Activated CD4-positive, alpha-beta T cell treated with anti-CD3 and anti-CD28 coated beads, Interleukin-2, amount 50 U/mL, for 24 hours (primary cell): ENCODE results near the gene GLP2R.
"Not testable (repeated sequence)": the region's sequence is repeated elsewhere in the genome, so short reads cannot be mapped to it uniquely, and the experiment has no call there.

Source experiments
- DNase-seq, 2 donors: peaks; one replicate each; pipeline ENCODE4 v3.0.0-alpha.2; 2020; ENCODE audit warnings: low read depth in 1 of 2, low spot score in 1 of 2

GLP2R gene, protein sequence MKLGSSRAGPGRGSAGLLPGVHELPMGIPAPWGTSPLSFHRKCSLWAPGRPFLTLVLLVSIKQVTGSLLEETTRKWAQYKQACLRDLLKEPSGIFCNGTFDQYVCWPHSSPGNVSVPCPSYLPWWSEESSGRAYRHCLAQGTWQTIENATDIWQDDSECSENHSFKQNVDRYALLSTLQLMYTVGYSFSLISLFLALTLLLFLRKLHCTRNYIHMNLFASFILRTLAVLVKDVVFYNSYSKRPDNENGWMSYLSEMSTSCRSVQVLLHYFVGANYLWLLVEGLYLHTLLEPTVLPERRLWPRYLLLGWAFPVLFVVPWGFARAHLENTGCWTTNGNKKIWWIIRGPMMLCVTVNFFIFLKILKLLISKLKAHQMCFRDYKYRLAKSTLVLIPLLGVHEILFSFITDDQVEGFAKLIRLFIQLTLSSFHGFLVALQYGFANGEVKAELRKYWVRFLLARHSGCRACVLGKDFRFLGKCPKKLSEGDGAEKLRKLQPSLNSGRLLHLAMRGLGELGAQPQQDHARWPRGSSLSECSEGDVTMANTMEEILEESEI

DNA sequence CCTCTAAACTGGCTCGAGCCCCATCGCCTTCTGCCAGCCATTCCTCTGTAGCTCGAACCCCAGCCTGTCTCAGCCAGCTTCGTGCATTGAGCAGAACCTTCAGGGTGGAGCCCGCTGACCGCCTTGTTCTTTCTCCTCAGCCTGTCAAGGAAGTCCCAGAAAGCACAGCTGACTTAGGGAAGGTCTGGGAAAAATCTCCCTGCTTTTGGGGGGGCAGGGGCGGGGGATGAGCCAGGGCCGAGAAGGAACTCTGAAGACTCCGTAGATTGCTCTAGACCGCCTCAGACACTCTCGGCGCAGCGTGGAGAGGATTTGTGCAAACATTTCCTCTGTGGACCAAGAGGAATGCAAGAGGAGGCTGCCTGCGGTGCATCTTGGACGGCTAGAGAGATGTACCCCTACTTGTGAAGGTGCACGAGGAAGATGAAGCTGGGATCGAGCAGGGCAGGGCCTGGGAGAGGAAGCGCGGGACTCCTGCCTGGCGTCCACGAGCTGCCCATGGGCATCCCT is at the start of gene GLP2R:
GLP2R (plus strand) TSS at position 284 of the 510 bp plus-strand sequence; CDS start at position 424, 140 bp downstream.
- no peak for DNase-seq

DNA sequence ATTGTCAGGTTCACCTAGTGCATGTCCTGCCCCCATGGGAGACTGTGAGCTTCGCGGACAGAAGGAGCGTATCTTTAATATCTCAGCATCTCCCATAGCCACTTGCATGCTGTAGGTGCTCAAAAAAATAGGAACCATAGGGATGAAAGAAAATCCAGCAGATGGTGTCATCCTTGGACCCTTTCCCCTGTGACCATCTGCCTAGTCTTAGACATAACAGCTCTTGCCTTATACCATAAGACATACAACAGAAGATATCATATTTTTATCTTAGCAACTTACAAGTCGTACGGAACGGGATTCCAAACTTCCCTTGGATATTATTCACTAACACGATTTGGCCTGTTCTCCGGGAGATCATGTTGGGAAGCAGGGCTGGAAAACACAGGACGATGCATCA is 48.8 kb upstream of the GLP2R start:
- DNase-seq = no peak

DNA sequence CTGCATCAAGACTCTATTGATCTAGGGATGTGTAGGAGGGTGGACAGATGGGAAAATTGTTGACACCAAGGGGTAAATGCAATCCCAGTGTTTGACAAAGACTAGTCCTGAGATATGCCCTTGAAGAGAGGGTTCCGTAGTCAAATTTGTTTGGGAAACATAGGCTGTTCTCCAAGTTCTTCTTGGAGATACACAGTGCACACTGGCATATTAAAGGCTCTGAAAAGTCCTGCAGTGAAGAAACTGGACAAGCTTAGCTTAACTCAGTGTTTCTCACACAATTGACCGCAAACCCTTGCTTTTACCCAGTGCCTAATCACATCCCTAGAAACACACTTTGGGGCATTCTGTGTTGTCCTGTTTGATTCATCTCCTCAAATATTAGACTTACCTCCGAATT is 45.2 kb upstream of the GLP2R start:
- DNase-seq = no peak

DNA sequence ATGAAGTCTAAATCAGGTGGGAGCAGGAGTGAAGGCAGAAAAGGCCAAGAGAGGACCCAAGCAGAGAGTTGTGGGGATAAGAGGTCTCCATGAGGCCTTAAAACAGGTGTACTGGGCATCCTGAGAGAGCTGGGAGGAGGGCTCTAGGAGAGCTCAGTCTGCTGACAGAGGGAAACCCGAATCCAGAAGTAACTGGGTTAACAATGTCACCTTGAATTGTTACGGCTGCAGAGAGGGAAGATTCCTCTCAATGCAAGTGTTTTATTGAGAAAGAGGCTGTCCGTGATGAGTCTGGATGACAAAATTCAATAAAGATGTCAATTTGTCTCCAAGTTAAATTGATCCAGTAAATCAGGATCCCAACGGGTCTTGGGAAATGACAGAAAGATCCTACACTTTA is 42.7 kb upstream of the GLP2R start:
- no peak for DNase-seq

DNA sequence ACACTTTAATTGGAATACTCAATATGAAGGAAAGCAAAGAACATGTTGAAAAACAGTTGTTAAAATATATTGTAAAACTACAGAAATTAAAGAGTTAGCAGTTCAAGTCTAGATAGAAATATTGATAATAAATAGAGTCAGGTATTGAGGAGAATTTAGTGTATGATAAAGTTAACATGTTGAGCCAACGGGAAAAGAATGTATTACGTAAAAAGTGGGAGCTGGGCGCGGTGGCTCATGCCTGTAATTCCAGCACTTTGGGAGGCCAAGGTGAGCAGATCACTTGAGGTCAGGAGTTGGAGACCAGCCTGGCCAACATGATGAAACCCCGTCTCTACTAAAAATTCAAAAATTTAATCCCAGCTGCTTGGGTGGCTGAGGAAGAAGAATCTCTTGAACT is 42.3 kb upstream of the GLP2R start:
- not testable (repeated sequence) for DNase-seq

DNA sequence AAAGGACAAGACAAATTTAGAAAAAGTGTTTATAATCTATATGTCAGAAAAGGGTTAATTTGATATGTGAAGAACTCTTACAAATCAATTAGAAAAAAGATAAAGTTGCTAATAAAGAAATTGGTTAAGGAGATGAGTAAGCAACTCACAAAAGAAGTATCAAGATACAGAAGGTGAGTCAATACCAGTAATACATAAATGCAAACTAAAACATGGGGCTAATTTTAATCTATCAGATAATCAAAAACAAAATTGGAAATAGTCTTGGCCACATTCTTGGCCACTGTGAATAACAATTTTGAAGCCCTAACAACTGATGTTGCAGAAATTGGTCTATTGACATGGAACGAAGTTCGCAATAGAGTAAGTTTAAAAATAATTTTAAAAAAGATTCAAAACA is 41.2 kb upstream of the GLP2R start:
- DNase-seq = no peak

DNA sequence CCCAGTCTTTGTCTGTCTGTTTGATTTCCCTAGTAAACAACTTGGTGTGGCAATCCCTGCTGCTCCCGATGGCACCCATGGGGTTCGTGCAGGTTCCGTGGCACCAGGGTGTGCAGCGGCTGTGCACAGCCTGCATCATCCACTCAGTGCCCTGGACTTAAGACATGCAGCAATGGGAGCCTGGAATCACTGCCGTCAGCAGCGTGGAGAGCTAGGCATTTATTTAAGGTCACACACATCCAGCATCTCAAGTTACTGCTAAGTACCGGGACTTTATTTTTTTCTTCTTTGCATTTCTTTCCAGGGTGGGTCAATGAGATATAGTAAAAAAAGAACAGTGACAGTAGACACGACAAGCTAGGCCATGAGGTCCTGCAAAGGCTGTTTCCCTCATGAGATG is 37.1 kb upstream of the GLP2R start:
- DNase-seq = no peak

DNA sequence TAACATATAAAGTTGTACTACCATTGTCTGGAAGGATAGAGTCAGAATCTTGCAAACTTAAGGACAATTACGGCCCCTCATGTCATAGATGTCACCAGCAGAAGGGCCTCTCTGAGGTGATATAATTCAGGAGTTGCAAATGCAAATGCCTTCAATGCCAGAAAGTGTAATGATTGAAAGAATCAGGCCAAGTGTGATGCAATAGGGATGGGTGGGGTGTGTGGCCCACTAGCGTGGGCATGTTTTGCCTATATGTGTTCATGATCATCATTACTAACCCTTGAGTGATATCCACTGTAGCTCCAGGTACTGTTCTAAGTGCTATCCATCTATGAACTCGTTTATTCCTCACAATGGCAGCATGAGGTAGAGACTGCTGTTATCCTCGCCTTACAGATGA is 35.4 kb upstream of the GLP2R start:
- DNase-seq = no peak

DNA sequence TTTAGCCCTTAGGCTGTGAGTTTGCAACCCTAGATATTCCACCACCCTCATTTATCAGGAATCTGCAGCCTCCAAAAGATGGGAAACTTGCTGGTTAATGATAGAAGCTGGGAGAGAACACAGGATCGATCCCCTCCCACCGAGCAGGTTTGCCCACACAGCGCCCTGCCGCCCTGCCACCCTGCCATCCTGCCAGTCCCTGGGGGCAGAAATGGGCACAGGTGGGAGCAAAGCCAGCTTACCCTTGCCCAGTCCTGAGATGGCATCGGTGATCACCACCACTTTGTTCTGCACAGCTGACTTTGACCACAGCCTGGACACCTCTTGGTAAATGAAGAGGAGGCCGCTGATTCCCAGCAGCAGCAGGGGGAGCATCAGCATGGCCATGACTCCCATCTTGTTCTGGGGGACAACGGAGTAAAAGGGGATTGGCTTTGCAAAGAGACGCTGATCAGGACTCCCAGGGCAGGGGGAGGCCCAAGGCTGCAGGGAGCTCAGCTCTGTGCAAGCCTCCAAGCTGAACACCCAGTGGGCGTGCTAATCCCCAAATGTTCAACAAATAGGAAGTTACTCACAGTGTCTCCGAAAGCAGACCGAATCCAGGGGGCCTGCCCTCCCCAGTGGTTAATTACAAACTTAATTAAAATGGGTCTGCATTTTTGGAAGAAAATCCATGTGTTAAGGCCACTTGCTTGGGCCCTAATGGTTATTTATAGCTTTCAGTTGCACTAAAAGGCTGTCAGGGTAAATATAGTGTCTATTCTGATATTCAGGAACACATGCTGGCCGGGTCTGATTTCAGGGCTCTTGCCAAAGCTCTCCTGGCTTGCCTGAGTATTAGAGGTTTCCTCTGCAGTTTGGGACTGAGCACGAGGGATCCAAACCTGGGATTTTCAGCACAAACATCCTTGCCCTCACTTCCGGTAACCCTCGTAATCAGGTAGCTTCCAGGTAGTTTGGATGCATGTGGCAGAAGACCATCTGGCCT is 34.5 kb upstream of the GLP2R start, which contains the start of gene DHRS7C:
DHRS7C (minus strand) TSS at position 704 of the 988 bp plus-strand sequence; CDS start at position 396, 308 bp downstream.
- DNase-seq = no peak

DNA sequence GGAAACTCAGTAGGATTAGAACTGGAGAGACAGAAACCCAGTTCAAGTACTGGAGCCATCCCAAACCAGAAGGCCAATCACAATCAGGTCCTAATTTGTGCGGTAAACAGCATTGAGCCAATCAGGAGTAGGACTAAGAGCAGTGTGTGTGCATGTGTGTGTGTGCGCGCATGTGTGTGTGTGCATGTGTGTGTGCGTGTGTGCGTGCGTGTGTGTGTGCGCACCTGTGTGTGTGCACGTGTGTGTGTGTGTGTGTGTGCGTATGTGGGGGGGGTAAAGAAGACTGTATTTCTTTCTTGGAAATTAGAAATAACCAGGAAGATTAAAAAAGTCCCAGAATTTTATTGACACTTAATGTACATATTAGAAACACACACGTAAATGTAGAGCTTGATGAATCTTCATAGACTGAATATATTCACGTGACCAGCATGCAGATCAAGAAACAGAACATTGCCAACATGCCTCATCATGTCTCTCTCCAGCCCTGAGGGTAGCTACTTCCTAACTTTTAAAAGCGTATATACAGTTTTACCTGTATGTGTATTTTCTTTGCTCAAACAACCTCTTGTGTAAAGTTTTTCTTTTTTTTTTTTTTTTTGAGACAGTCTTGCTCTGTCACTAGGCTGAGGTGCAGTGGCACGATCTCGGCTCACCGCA is 33.4 kb upstream of the GLP2R start:
- no peak for DNase-seq

DNA sequence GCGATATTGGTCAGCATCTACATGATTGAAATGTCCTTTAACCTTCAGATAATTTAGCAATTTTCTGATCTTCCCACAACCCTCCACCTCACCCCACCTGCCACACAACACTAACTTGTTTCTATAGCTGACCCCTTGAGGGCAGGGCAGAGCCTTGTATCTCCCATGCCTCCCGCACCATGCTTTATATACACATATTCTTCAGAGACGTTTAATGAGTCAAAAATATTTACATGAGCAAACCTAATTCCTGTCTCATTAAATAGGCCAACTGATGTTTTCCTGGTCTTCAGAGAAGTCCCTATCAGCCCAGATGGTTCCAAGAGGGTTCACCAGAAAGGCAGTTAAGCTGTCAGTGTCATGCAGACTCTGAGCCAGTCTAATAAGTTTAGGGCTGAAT is 27.7 kb upstream of the GLP2R start:
- DNase-seq = no peak

DNA sequence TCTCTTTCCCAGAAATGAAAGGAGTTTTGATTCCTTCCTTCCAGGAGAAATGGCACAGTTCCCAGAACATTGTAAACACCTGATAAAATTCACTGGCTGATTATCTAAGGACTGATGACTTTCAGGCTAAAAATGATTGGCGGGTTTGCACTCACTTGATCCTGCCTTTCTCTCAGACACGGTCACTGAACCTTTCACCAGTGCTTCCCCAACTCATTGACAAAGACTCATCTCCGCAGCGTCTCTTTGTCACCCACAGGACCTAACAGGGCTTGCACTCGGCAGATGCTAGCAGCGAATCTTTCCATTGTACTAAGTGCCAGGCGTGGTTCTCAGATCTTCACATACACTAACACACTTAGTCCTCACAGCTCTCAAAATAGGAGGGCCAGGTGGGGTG is 27.0 kb upstream of the GLP2R start:
- DNase-seq = no peak

DNA sequence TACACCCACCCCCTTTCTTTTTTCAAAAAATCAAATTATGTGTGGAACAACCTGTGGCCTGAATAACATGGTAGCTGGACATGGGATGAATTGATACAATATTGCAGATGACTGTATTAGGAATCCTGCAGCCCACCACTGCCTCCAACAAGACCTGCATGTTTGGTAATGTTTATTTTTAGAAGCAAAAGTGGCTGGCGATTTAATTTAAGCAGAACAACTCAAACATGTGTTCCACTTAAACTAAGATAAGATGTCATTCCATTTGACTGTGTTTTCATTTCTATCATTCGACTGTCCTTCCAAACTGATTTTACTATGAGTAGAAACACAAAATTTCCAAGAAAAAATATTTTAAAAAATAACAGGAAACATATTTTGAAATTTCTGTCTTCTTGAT is 24.2 kb upstream of the GLP2R start:
- DNase-seq = no peak

DNA sequence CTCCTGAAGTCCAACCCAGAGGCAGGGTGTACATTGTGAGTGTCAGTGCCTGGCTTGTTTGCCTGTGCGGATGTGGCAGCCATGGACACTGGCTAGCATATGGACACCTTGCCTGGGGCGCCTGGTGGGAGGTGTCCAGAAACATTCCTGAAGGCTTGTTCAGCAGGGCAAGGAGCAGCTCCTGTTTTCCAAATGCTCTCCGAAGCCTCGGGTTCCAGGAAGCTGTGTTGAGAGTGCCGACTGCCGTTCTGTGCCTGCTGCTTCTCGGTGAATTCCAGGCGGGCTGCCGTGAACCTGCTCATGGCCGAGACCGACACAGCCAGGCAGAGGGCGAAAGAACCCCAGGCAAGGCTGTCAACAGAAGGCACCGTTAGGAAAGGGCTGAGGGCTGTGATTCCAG is 23.4 kb upstream of the GLP2R start:
- DNase-seq = no peak

DNA sequence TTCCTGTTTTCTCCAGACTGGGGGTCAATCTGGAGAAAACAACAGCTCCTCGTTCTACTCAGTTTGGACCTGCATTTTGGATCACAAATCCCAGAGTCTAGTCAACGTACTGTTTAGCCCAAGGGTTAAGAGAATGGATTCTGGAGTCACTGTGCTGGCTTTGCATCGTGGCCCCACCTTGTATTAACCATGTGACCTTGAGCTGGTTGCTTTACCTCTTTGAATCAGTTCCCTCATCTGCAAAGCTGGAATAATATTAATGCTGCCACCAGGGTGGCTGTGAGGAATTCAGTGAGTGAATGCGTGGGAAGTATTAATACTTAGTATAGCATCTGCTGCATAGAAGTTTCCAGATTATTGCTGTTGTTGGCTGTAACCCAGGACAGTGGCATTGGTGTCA is 23.0 kb upstream of the GLP2R start:
- DNase-seq = no peak

DNA sequence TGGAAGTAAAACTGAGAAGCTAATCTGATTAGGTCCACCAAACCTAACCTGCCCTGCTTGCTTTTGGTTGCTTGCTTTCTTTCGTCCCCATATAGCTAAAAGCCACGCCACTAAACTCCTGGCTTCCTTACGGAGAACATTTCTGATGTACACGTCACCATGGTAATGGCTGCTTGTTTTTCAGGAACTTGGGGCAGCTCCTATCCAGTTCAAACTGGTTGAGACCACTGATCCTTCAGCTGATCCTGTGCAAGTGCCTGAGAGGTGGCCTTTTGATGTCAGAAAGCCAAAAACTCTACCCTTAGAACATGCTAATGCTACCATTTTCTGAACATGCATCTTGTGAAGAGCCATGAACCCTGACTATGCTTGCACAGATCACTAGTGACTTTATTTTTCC is 20.0 kb upstream of the GLP2R start:
- DNase-seq = no peak

DNA sequence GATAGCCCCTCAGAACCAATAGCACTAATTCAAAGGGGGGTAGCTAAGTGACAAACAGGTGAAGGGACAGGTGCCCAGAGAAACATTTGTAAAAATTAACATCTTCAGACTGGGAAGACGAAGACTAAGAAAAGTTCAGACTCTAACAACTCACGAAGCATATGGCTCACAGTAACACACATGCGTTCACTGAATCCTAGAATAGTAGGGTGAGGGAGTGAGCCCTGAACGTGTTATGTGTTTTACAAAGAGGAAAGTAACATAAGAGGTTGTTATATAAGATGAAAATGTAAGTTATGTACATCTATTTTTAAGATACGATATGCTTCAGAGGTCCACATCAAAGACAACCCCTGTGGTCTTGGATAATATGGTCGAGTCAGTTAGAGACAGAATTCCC is 19.0 kb upstream of the GLP2R start:
- DNase-seq = no peak

DNA sequence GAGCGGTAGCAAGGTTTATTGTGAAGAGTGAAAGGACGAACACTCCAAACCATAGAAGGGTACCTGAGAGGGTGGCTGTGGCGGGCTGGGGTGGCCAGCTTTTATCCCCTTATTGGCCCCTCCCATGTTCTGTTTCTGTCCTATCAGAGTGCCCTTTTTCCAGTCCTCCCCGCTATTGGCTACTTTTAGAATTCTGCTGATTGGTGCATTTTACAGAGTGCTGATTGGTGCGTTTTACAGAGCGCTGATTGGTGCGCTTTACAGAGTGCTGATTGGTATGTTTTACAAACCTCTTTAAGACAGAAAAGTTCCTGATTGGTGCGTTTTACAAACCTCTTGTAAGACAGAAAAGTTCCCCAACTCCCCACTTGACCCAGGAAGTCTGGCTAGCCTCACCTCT is 16.3 kb upstream of the GLP2R start:
- no peak for DNase-seq

DNA sequence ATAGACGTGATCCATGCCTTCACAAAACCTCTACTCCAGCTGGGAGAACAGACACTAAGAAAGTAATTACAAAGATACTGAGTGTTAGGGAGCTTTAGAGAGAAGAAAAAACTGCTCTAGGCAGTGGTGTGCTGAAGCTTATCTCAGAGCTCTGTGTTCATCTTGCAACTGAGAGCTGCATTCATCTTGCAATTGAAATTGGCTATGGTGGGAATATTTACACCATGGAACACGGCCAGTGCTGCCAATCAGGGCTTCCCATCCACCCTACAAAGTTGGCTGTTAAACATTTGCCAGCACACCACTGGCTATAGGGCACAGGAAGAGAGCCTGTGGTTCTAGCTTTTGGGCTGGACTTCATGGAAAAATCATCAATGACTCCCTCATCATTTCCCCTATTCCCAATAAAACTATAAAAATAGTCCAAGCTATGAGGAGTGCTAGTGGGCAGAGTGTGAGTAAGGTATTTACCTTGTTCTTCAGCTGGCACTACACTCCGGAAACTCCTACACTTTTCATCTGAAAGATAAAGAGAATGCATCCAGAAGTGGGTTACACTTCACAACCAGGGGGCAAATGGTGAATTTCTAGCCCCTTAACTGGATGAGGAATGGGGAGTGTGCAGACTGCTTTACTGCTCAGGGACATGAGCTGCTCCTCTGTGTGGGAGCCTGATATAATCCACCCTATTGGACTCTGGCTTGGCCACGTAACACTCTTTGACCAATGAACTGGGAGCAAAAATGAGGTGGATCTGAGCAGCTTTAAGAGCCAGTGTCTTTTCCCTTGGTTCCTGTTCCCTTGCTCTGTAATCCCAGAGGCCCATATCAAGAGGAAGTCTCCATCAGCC is 15.4 kb upstream of the GLP2R start:
- no peak for DNase-seq

DNA sequence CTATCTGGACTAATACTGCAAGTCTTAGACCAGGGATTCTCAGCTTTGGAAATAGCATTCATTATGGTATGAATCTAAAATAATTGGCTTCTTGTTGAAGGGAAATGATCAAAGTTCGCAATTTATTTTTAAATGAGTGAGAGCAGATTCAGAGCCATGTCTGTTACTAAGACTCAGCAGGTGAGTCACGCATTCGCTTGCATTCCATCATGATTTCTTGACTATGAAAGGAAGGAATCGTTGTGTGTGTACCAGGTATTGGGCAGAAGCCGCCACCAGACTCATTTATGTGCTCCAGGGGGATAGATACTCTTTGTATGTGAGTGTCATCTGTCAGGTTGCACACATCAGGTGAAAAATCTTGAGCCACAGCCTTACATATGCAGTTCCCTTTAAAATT is 14.6 kb upstream of the GLP2R start:
- no peak for DNase-seq
